B cell (primary cell): Measurements from ENCODE around the gene THADA. TPM values are rescaled to one million over a fixed set of nuclear protein-coding genes. Genes with fewer than 3 reads are reported as not detected.

ENCODE experiments used
- ATAC-seq: fragments of 200-7000 bp; cut with Tn5 transposase; one replicate; pipeline ENCODE4 v1.10.0; 2021; ENCODE audit warnings: low read depth, mild to moderate bottlenecking, moderate number of reproducible peaks, moderate library complexity
- CTCF ChIA-PET: fragments of 350-600 bp; sonication (Branson Sonifier 250); formaldehyde crosslinking; loops from one replicate; lab custom pipeline; 2021; ENCODE audit warnings: antibody characterized with exemption, inconsistent platforms; lab: Charles Lee
- POLR2A ChIA-PET: fragments of 350-600 bp; sonication (Branson Sonifier 250); formaldehyde crosslinking; loops from one replicate; lab custom pipeline; 2021; ENCODE audit warnings: antibody characterized with exemption; lab: Charles Lee
- DNase-seq: peaks from one replicate; pipeline ENCODE4 v3.0.0; 2013
- H2AFZ ChIP-seq: 2 replicates; pipeline ENCODE4 v1.6.1; 2012; ENCODE audit warnings: mild to moderate bottlenecking, low read depth, low read length; ENCODE audit not compliant: insufficient read depth, poor library complexity, severe bottlenecking
- H3K27ac ChIP-seq, 2 donors: 1 replicate in 1 of 2; 2 replicates in 1 of 2; pipeline ENCODE4 v1.5.1; 2012 to 2013; ENCODE audit warnings: low read length in 2 of 2, mild to moderate bottlenecking in 2 of 2, moderate library complexity in 1 of 2
- H3K27me3 ChIP-seq, 4 experiments: fragments of 200-600 bp in 1 of 4; sonication (generic) in 1 of 4; replicated peaks in 1 of 4; 1 replicate in 2 of 4; 2 replicates in 2 of 4; pipeline versions ENCODE4 v1.6.1 to v1.7.0; 2013 to 2016; ENCODE audit warnings: low read length in 3 of 4, mild to moderate bottlenecking in 2 of 4, mixed read lengths in 1 of 4, moderate library complexity in 1 of 4; ENCODE audit not compliant: insufficient read depth in 4 of 4, control insufficient read depth in 3 of 4; ENCODE audit errors: control extremely low read depth in 1 of 4
- H3K36me3 ChIP-seq, 2 experiments: replicated peaks in 1 of 2; 1 replicate in 1 of 2; 2 replicates in 1 of 2; pipeline versions ENCODE4 v1.6.1 to v1.7.1; 2013; ENCODE audit warnings: low read length in 1 of 2; ENCODE audit not compliant: insufficient read depth in 2 of 2, control insufficient read depth in 1 of 2; ENCODE audit errors: control extremely low read depth in 1 of 2, extremely low read depth in 1 of 2
- H3K4me1 ChIP-seq, 2 donors: fragments of 200-600 bp in 1 of 2; sonication (generic) in 1 of 2; 1 replicate in 1 of 2; 2 replicates in 1 of 2; pipeline versions ENCODE4 v1.5.1 to v1.6.1; 2013 to 2017; ENCODE audit warnings: low read length in 2 of 2; ENCODE audit not compliant: control insufficient read depth in 2 of 2, insufficient read depth in 2 of 2
- H3K4me2 ChIP-seq: replicated peaks from 2 replicates; pipeline ENCODE3; 2012; ENCODE audit warnings: mild to moderate bottlenecking, low read depth, low read length; ENCODE audit not compliant: poor library complexity, severe bottlenecking
- H3K4me3 ChIP-seq, 5 experiments: fragments of 200-600 bp in 1 of 5; sonication (generic) in 1 of 5; 1 replicate in 3 of 5; 2 replicates in 2 of 5; pipeline versions ENCODE4 v1.5.1 to v1.7.0; 2011 to 2016; ENCODE audit warnings: low read length in 4 of 5, mild to moderate bottlenecking in 4 of 5, low read depth in 2 of 5, control low read depth in 1 of 5, moderate library complexity in 1 of 5; ENCODE audit not compliant: insufficient read depth in 1 of 5; ENCODE audit errors: control extremely low read depth in 1 of 5, extremely low read depth in 1 of 5
- H3K79me2 ChIP-seq: fragments of 200-600 bp; sonication (generic); one replicate; pipeline ENCODE4 v1.6.0; 2016; ENCODE audit warnings: low read length; ENCODE audit not compliant: control insufficient read depth, insufficient read depth
- H3K9ac ChIP-seq: fragments of 200-600 bp; sonication (generic); 2 replicates; pipeline ENCODE4 v1.6.1; 2017; ENCODE audit warnings: mild to moderate bottlenecking, low read length, moderate library complexity
- H3K9me3 ChIP-seq, 3 donors: one replicate each; pipeline versions ENCODE4 v1.6.1 to v1.7.1; 2013; ENCODE audit warnings: low read length in 2 of 3; ENCODE audit not compliant: control insufficient read depth in 2 of 3, insufficient read depth in 1 of 3; ENCODE audit errors: control extremely low read depth in 1 of 3
- H4K20me1 ChIP-seq: 2 replicates; pipeline ENCODE4 v1.6.0; 2012; ENCODE audit warnings: mild to moderate bottlenecking, low read length; ENCODE audit not compliant: insufficient read depth, control insufficient read depth, poor library complexity, severe bottlenecking
- H3K27ac Mint-ChIP-seq: one replicate; pipeline ENCODE4 v1.8.0; 2021; ENCODE audit warnings: mixed read lengths
- H3K27me3 Mint-ChIP-seq: one replicate; pipeline ENCODE4 v1.8.0; 2021; ENCODE audit warnings: mixed read lengths
- H3K4me1 Mint-ChIP-seq: one replicate; pipeline ENCODE4 v1.8.0; 2021; ENCODE audit warnings: mixed read lengths
- H3K4me3 Mint-ChIP-seq: one replicate; pipeline ENCODE4 v1.8.0; 2021; ENCODE audit warnings: mixed read lengths
- H3K9me3 Mint-ChIP-seq: one replicate; pipeline ENCODE4 v1.8.0; 2022; ENCODE audit warnings: mixed read lengths; ENCODE audit not compliant: insufficient read depth
- EZH2 ChIP-seq: IDR thresholded peaks from 2 replicates; pipeline ENCODE4 v1.6.1; 2012; ENCODE audit warnings: borderline replicate concordance, low read depth, mild to moderate bottlenecking, moderate library complexity, low read length; ENCODE audit not compliant: insufficient read depth, poor library complexity, severe bottlenecking
- WGBS: methylation state at CpG from one replicate; pipeline ENCODE4 v1.1.5; 2013; ENCODE audit warnings: missing lambda C conversion rate; ENCODE audit not compliant: insufficient coverage; 5-methylcytosine and 5-hydroxymethylcytosine counted together
- intact Hi-C: fragments of 100-400 bp; cut with micrococcal nuclease; formaldehyde crosslinking; loops from one replicate; pipeline ENCODE4 v1.10.0; 2022
- polyA plus RNA-seq: library from polyadenylated mRNA; depleted of rRNA; stranded (reverse); fragments of >200 nt; gene quantifications from 2 replicates; pipeline ENCODE4 v1.2.3, GENCODE V29; 2012
- total RNA-seq, 2 donors: library from RNA; stranded (reverse); fragments of 120-200 nt in 1 of 2; gene quantifications; 1 replicate in 1 of 2; 2 replicates in 1 of 2; pipeline versions ENCODE4 v1.2.3 to v1.2.4, GENCODE V29; 2013 to 2022
- TF ChIP-seq, protein P1 (sequence below): fragments of 200-600 bp; IDR thresholded peaks from one replicate; pipeline ENCODE4 v1.8.0; 2022; ENCODE audit warnings: antibody characterized with exemption, mild to moderate bottlenecking

THADA gene
- total and polyA plus RNA-seq, 2 donors (not counting 1 experiment from before 2014, with no cell fraction given) = 17.6 to 48.5 TPM

DNA sequence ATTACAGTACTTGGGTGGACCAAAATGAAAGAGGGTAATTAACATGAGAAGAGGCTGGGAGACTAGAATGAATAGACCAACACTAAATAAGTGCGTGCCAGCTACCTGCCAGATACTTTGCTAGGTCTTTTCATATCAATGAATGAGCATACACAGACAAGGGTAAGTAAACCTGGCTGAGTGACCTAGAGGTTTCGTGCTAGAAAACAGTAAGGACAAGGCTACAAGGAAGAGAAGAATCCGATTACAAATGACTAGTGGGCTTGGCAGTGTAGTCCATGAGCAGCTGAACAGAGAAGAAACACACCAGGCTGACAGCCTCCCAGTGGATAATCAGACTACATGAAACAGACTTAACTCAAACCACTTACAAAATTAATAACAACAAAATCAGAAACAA, 64.6 kb downstream of the THADA start:
- Histone ChIP-seq H3K4me2 (no peak overlapping the region), H3K9ac (no peak overlapping the region), H3K4me1 (peaks cover 0 to 1% of the 10 kb centered on the region in 2 donors), H3K27ac (no peak overlapping the region), H3K36me3 (peaks cover 5 to 12% of the 10 kb centered on the region in 2 experiments), H2AFZ (no peak overlapping the region), H4K20me1 (no peaks in the 10 kb centered on the region), H3K27me3 (no peaks in the 10 kb centered on the region), H3K79me2 (peaks cover 23% of the 10 kb centered on the region), H3K4me3 (no peak overlapping the region), H3K9me3 (no peaks in the 10 kb centered on the region)
- Mint-ChIP-seq H3K9me3 (no peaks in the 10 kb centered on the region), H3K4me3 (no peak overlapping the region), H3K4me1 (peaks cover 4% of the 10 kb centered on the region), H3K27me3 (no peaks in the 10 kb centered on the region), H3K27ac (no peak overlapping the region)
- intact Hi-C loops = no loop called here
- ChIA-PET CTCF (no interaction called here), POLR2A (no interaction called here)
- DNase-seq = no peak
- WGBS = 100% methylated on average over 1 of the region's 3 CpGs
- ATAC-seq = no peak
- TF ChIP-seq, protein P1, sequence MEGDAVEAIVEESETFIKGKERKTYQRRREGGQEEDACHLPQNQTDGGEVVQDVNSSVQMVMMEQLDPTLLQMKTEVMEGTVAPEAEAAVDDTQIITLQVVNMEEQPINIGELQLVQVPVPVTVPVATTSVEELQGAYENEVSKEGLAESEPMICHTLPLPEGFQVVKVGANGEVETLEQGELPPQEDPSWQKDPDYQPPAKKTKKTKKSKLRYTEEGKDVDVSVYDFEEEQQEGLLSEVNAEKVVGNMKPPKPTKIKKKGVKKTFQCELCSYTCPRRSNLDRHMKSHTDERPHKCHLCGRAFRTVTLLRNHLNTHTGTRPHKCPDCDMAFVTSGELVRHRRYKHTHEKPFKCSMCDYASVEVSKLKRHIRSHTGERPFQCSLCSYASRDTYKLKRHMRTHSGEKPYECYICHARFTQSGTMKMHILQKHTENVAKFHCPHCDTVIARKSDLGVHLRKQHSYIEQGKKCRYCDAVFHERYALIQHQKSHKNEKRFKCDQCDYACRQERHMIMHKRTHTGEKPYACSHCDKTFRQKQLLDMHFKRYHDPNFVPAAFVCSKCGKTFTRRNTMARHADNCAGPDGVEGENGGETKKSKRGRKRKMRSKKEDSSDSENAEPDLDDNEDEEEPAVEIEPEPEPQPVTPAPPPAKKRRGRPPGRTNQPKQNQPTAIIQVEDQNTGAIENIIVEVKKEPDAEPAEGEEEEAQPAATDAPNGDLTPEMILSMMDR = no peak
- no peak for TF ChIP-seq EZH2

DNA sequence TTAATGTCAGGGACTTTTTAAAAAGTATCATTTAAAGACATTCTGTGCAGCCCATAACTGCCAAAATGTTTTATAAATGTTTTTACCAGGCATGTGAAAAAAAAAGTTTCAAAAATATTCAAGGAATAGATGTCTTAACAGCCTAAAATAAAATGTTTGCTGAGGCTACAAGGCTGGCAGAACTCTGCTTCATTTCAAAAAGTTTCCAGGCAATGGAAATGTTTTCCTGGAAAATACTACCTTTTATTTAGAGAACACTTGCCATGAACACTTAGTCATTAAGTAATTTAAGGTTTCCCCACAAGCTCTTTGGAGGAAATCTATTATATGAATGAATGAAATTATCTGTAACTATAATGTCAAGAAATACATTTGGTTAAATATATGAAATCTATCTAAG, 68.8 kb downstream of the THADA start:
- Histone ChIP-seq H3K4me3 (no peak overlapping the region), H4K20me1 (no peaks in the 10 kb centered on the region), H3K4me1 (no peaks in the 10 kb centered on the region), H3K9ac (no peak overlapping the region), H3K27ac (no peak overlapping the region), H2AFZ (no peak overlapping the region), H3K27me3 (no peaks in the 10 kb centered on the region), H3K36me3 (peaks cover 11 to 12% of the 10 kb centered on the region in 2 experiments), H3K4me2 (no peak overlapping the region), H3K79me2 (peaks cover 6% of the 10 kb centered on the region), H3K9me3 (no peaks in the 10 kb centered on the region)
- peaks cover 1% of the 10 kb centered on the region for H3K4me1 Mint-ChIP-seq
- ATAC-seq = no peak
- H3K27ac Mint-ChIP-seq = no peak overlapping the region
- no peaks in the 10 kb centered on the region for H3K27me3 Mint-ChIP-seq
- H3K4me3 Mint-ChIP-seq = no peak overlapping the region
- no peak for DNase-seq
- intact Hi-C loops = loop anchor here (10.0 kb wide), 1 partner anchor 832 kb away; no protein-coding TSS in a partner anchor
- POLR2A ChIA-PET = no interaction called here
- H3K9me3 Mint-ChIP-seq = no peaks in the 10 kb centered on the region
- no peak for TF ChIP-seq EZH2
- TF ChIP-seq, protein P1 = no peak
- CTCF ChIA-PET = interaction anchor here (1.1 kb wide), 1 partner anchor 580 kb away, joined by 3 read pairs; no protein-coding TSS in a partner anchor
